K562 (cell line): ENCODE data around the gene TNFSF13. TPM values are rescaled to one million over a fixed set of nuclear protein-coding genes. Genes with fewer than 3 reads are reported as not detected.

Experiments used
- ADNP ChIP-seq: fragments of 200-800 bp; sonication (Bioruptor generic); IDR thresholded peaks from 2 replicates; pipeline ENCODE4 v1.6.1; 2016; ENCODE audit warnings: missing genetic modification characterization, missing compliant biosample characterization
- C11orf30 ChIP-seq: fragments of 450-650 bp; IDR thresholded peaks from 2 replicates; pipeline ENCODE4 v1.6.1; 2016; ENCODE audit warnings: low read depth, mild to moderate bottlenecking
- CBX3 ChIP-seq, 2 experiments: IDR thresholded peaks; 1 replicate in 1 of 2; 2 replicates in 1 of 2; pipeline ENCODE4 v1.6.1; 2012; ENCODE audit warnings: inconsistent platforms in 2 of 2, low read length in 2 of 2, borderline replicate concordance in 1 of 2, control low read depth in 1 of 2
- E2F3 ChIP-seq: fragments of 250-450 bp; sonication (Bioruptor Pico); IDR thresholded peaks from 2 replicates; pipeline ENCODE4 v1.4.0; 2020; ENCODE audit warnings: mild to moderate bottlenecking
- ERF ChIP-seq: fragments of 450-650 bp; formaldehyde crosslinking; IDR thresholded peaks from 2 replicates; pipeline ENCODE4 v1.4.0; 2020; ENCODE audit warnings: mild to moderate bottlenecking, mixed read lengths
- GTF2E2 ChIP-seq: fragments of 200-800 bp; sonication (Bioruptor generic); IDR thresholded peaks from 2 replicates; pipeline ENCODE4 v1.6.1; 2016; ENCODE audit warnings: missing genetic modification characterization, missing compliant biosample characterization
- NFIC ChIP-seq: fragments of 450-650 bp; IDR thresholded peaks from 2 replicates; pipeline ENCODE4 v1.6.1; 2017; ENCODE audit warnings: mild to moderate bottlenecking, inconsistent platforms
- NR1H2 ChIP-seq: sonication (generic); formaldehyde crosslinking; IDR thresholded peaks from 2 replicates; pipeline ENCODE4 v1.4.0; 2020; ENCODE audit warnings: mild to moderate bottlenecking, missing genetic modification reagents
- PATZ1 ChIP-seq: fragments of 250-450 bp; sonication (Bioruptor Pico); IDR thresholded peaks from 2 replicates; pipeline ENCODE4 v1.5.0; 2020; ENCODE audit warnings: mild to moderate bottlenecking, borderline replicate concordance
- RB1 ChIP-seq: fragments of 450-650 bp; IDR thresholded peaks from 2 replicates; pipeline ENCODE4 v1.6.1; 2017; ENCODE audit warnings: low read depth, mild to moderate bottlenecking
- SNIP1 ChIP-seq: fragments of 450-650 bp; IDR thresholded peaks from 2 replicates; pipeline ENCODE4 v1.7.1; 2017; ENCODE audit warnings: low read depth, mild to moderate bottlenecking
- SRSF9 ChIP-seq: fragments of 200-400 bp; formaldehyde crosslinking; IDR thresholded peaks from 2 replicates; pipeline ENCODE4 v1.6.1; 2017; ENCODE audit warnings: low read depth, low read length, borderline replicate concordance
- SUPT5H ChIP-seq: fragments of 450-650 bp; IDR thresholded peaks from 2 replicates; pipeline ENCODE4 v1.6.1; 2016
- TCF3 ChIP-seq: sonication (generic); formaldehyde crosslinking; IDR thresholded peaks from 2 replicates; pipeline ENCODE4 v1.4.0; 2020; ENCODE audit warnings: mild to moderate bottlenecking, missing genetic modification reagents
- ZBTB8A ChIP-seq: fragments of 450-650 bp; IDR thresholded peaks from 2 replicates; pipeline ENCODE4 v1.6.1; 2018; ENCODE audit warnings: mild to moderate bottlenecking, moderate library complexity; ENCODE audit not compliant: partially characterized antibody
- polyA plus RNA-seq, 8 experiments: library from polyadenylated mRNA; depleted of rRNA in 4 of 8; stranded (reverse) in 5 of 8; unstranded in 3 of 8; fragments of >200 nt; fragmentation: Nextera tagmentation in 2 of 8; fragmentation: Illumina TruSeq in 1 of 8; extraction: Ambion mirVana in 2 of 8; extraction: Trizol in 1 of 8; gene quantifications; 2 replicates each; pipeline versions ENCODE4 v1.2.1 to v1.2.3, GENCODE V29; 2011 to 2014; ENCODE audit warnings: inconsistent platforms in 1 of 8, missing spikeins in 1 of 8
- total RNA-seq, 7 experiments: library from RNA; depleted of rRNA in 6 of 7; stranded (reverse); fragments of >200 nt in 6 of 7; fragmentation: Illumina TruSeq in 2 of 7; extraction: Trizol in 2 of 7; gene quantifications; 2 replicates each; pipeline versions ENCODE4 v1.2.1 to v1.2.3, GENCODE V29; 2011 to 2021; ENCODE audit warnings: low replicate concordance in 1 of 7
- TF ChIP-seq, protein P1 (sequence below): sonication (generic); formaldehyde crosslinking; IDR thresholded peaks from 2 replicates; pipeline ENCODE4 v1.8.0; 2022; ENCODE audit warnings: missing genetic modification reagents, mild to moderate bottlenecking, borderline replicate concordance
- TF ChIP-seq, protein P2 (sequence below): fragments of 450-650 bp; IDR thresholded peaks from 2 replicates; pipeline ENCODE4 v1.6.1; 2017; ENCODE audit warnings: antibody characterized with exemption
- TF ChIP-seq, protein P3 (sequence below): fragments of 200-800 bp; sonication (Bioruptor generic); IDR thresholded peaks from 2 replicates; pipeline ENCODE4 v1.6.1; 2017; ENCODE audit warnings: missing genetic modification characterization, missing compliant biosample characterization
- TF ChIP-seq, protein P4 (sequence below): fragments of 250-450 bp; sonication (Bioruptor Pico); IDR thresholded peaks from 2 replicates; pipeline ENCODE4 v1.8.0; 2022; ENCODE audit warnings: moderate library complexity, mild to moderate bottlenecking, inconsistent platforms
- TF ChIP-seq, protein P5 (sequence below): fragments of 250-450 bp; sonication (Bioruptor Pico); IDR thresholded peaks from 2 replicates; pipeline ENCODE4 v1.8.0; 2022; ENCODE audit warnings: moderate library complexity, mild to moderate bottlenecking, inconsistent platforms

TNFSF13 gene
- total and polyA plus RNA-seq, 9 of the 15 experiments (the other 6 are each of a cell fraction or from before 2014, with no cell fraction given), result 0.04 to 0.51 (median 0.19) TPM; not detected in 1

- TF ChIP-seq GTF2E2, result no peak
- TF ChIP-seq NFIC, result no peak
- TF ChIP-seq, protein P1, sequence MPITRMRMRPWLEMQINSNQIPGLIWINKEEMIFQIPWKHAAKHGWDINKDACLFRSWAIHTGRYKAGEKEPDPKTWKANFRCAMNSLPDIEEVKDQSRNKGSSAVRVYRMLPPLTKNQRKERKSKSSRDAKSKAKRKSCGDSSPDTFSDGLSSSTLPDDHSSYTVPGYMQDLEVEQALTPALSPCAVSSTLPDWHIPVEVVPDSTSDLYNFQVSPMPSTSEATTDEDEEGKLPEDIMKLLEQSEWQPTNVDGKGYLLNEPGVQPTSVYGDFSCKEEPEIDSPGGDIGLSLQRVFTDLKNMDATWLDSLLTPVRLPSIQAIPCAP (CRISPR knock-in tag), result no peak
- TF ChIP-seq SRSF9, result no peak
- TF ChIP-seq, protein P2, sequence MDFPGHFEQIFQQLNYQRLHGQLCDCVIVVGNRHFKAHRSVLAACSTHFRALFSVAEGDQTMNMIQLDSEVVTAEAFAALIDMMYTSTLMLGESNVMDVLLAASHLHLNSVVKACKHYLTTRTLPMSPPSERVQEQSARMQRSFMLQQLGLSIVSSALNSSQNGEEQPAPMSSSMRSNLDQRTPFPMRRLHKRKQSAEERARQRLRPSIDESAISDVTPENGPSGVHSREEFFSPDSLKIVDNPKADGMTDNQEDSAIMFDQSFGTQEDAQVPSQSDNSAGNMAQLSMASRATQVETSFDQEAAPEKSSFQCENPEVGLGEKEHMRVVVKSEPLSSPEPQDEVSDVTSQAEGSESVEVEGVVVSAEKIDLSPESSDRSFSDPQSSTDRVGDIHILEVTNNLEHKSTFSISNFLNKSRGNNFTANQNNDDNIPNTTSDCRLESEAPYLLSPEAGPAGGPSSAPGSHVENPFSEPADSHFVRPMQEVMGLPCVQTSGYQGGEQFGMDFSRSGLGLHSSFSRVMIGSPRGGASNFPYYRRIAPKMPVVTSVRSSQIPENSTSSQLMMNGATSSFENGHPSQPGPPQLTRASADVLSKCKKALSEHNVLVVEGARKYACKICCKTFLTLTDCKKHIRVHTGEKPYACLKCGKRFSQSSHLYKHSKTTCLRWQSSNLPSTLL, result no peak
- TF ChIP-seq SNIP1, result no peak
- no peak for TF ChIP-seq E2F3
- TF ChIP-seq, protein P3, sequence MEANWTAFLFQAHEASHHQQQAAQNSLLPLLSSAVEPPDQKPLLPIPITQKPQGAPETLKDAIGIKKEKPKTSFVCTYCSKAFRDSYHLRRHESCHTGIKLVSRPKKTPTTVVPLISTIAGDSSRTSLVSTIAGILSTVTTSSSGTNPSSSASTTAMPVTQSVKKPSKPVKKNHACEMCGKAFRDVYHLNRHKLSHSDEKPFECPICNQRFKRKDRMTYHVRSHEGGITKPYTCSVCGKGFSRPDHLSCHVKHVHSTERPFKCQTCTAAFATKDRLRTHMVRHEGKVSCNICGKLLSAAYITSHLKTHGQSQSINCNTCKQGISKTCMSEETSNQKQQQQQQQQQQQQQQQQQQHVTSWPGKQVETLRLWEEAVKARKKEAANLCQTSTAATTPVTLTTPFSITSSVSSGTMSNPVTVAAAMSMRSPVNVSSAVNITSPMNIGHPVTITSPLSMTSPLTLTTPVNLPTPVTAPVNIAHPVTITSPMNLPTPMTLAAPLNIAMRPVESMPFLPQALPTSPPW (CRISPR knock-in tag), result no peak
- TF ChIP-seq ZBTB8A, result no peak
- no peak for TF ChIP-seq SUPT5H
- no peak for TF ChIP-seq C11orf30
- TF ChIP-seq NR1H2 (CRISPR knock-in tag), result no peak
- TF ChIP-seq PATZ1, result no peak
- TF ChIP-seq CBX3 (IDR thresholded peaks at IDR 0.05; ENCODE audit: borderline replicate concordance in 1 of 2, low read length in 2 of 2), result no peak
- TF ChIP-seq RB1, result no peak
- TF ChIP-seq, protein P4, sequence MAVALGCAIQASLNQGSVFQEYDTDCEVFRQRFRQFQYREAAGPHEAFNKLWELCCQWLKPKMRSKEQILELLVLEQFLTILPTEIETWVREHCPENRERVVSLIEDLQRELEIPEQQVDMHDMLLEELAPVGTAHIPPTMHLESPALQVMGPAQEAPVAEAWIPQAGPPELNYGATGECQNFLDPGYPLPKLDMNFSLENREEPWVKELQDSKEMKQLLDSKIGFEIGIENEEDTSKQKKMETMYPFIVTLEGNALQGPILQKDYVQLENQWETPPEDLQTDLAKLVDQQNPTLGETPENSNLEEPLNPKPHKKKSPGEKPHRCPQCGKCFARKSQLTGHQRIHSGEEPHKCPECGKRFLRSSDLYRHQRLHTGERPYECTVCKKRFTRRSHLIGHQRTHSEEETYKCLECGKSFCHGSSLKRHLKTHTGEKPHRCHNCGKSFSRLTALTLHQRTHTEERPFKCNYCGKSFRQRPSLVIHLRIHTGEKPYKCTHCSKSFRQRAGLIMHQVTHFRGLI (CRISPR knock-in tag), result no peak
- no peak for TF ChIP-seq TCF3 (CRISPR knock-in tag)
- no peak for TF ChIP-seq ERF (CRISPR knock-in tag)
- TF ChIP-seq, protein P5, sequence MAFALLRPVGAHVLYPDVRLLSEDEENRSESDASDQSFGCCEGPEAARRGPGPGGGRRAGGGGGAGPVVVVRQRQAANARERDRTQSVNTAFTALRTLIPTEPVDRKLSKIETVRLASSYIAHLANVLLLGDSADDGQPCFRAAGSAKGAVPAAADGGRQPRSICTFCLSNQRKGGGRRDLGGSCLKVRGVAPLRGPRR (CRISPR knock-in tag), result no peak
- TF ChIP-seq ADNP (tag), result no peak
These were observed 24.1 kb downstream of the TNFSF13 start (continued) for GRCh38 chr17:7582396-7583252.
